Neuron (in vitro differentiated cells): Measurements from ENCODE around the gene HSPB7.
"Not testable (repeated sequence)": the region's sequence is repeated elsewhere in the genome, so short reads cannot be mapped to it uniquely, and the experiment has no call there.

ENCODE experiments used
- H2AFZ ChIP-seq: one replicate; pipeline ENCODE4 v1.6.1; 2013; ENCODE audit warnings: low read depth, mild to moderate bottlenecking, inconsistent platforms, low read length, moderate library complexity
- H3K27me3 ChIP-seq: one replicate; pipeline ENCODE4 v1.6.1; 2013; ENCODE audit warnings: low read length; ENCODE audit not compliant: insufficient read depth
- H3K36me3 ChIP-seq: one replicate; pipeline ENCODE4 v1.6.1; 2013; ENCODE audit warnings: low read length; ENCODE audit not compliant: insufficient read depth
- H3K4me1 ChIP-seq: one replicate; pipeline ENCODE4 v1.6.1; 2013; ENCODE audit warnings: low read length; ENCODE audit not compliant: insufficient read depth
- H3K4me3 ChIP-seq: 2 replicates; pipeline ENCODE4 v1.5.1; 2013; ENCODE audit warnings: mild to moderate bottlenecking, low read length, moderate library complexity
- H3K9me3 ChIP-seq: one replicate; pipeline ENCODE4 v1.6.1; 2013; ENCODE audit warnings: low read length

HSPB7 gene

GRCh38 chr1:16026302-16026701 lies 8.5 kb upstream of the HSPB7 start:
- not testable (repeated sequence) for H3K4me3 ChIP-seq

GRCh38 chr1:16023050-16023653 lies 5.3 kb upstream of the HSPB7 start:
- Histone ChIP-seq H3K36me3 (no peaks in the 10 kb centered on the region), H3K9me3 (no peaks in the 10 kb centered on the region), H3K4me3 (no peak overlapping the region), H2AFZ (no peak overlapping the region), H3K4me1 (peaks cover 9% of the 10 kb centered on the region), H3K27me3 (peaks cover 68% of the 10 kb centered on the region)

More at GRCh38 chr1:16026302-16026701, 8.5 kb upstream of the HSPB7 start:
- not testable (repeated sequence) for H3K36me3 ChIP-seq, H2AFZ ChIP-seq, H3K4me1 ChIP-seq, H3K9me3 ChIP-seq
- H3K27me3 ChIP-seq = peaks cover 50% of the 10 kb centered on the region

- Histone ChIP-seq H2AFZ (no peak overlapping the region), H3K27me3 (peaks cover 66% of the 10 kb centered on the region), H3K4me3 (no peak overlapping the region)
These were observed 4.5 kb upstream of the HSPB7 start for GRCh38 chr1:16022393-16022792.

DNA sequence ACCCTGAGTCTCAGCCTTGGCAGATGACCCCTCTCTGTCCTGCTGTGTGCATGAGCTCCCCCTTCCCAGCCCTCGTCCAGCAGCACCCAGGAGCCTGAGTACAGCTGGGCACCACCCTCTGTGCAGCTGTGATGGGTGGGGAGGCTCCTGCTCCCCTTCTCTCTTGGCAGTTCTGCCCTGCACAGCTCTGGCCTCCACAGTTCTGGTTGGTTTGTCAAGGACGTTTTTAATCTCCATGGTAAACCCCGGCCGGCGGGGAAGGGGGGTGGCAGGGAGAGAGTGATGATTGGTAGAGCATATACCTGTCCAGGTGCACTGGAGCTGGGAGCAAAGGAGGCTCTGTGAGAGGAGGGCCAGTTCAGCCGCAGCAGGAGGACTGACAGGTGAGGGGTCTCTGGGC lies 3.8 kb upstream of the HSPB7 start, which contains the start of gene CLCNKA:
Gene CLCNKA (plus strand): TSS at position 356 of the 400 bp plus-strand sequence. CDS start 584 bp downstream, outside the sequence.
- Histone ChIP-seq H3K36me3 (no peaks in the 10 kb centered on the region), H3K4me1 (peaks cover 12% of the 10 kb centered on the region), H3K4me3 (no peak within 1 kb of the TSS), H3K27me3 (peaks cover 69% of the 10 kb centered on the region), H3K9me3 (no peaks in the 10 kb centered on the region), H2AFZ (no peak within 1 kb of the TSS)

More at GRCh38 chr1:16022393-16022792, 4.5 kb upstream of the HSPB7 start:
- Histone ChIP-seq H3K4me1 (peaks cover 14% of the 10 kb centered on the region), H3K36me3 (no peaks in the 10 kb centered on the region), H3K9me3 (no peaks in the 10 kb centered on the region)

DNA sequence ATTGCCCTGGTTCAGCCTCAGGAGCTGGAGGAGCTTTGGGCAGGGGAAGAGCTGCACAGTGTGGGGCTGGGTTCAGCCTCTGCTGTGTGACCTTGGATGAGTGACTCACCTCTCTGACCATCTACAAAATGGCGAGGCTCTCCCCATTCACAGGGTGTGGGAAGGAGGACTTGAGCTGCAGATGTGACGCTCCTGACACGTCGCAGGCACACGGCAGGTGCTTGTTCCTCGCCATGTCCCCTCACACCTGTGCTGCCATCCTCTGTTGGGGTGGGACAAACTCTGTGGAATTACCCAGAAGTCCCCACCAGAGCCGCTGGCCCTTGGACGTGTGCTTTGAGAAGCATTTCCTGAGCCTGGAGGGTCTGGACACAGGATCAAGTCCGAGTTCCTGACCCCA lies 3.0 kb upstream of the HSPB7 start:
- H2AFZ ChIP-seq, H3K4me3 ChIP-seq, H3K9me3 ChIP-seq, H3K36me3 ChIP-seq: not testable (repeated sequence)
- Histone ChIP-seq H3K4me1 (peaks cover 12% of the 10 kb centered on the region), H3K27me3 (peaks cover 75% of the 10 kb centered on the region)

GRCh38 chr1:16020325-16020724 lies 2.5 kb upstream of the HSPB7 start:
- Histone ChIP-seq H3K27me3 (peaks cover 77% of the 10 kb centered on the region), H3K4me1 (peaks cover 12% of the 10 kb centered on the region), H3K4me3 (no peak overlapping the region), H2AFZ (no peak overlapping the region), H3K9me3 (no peaks in the 10 kb centered on the region), H3K36me3 (no peaks in the 10 kb centered on the region)

DNA sequence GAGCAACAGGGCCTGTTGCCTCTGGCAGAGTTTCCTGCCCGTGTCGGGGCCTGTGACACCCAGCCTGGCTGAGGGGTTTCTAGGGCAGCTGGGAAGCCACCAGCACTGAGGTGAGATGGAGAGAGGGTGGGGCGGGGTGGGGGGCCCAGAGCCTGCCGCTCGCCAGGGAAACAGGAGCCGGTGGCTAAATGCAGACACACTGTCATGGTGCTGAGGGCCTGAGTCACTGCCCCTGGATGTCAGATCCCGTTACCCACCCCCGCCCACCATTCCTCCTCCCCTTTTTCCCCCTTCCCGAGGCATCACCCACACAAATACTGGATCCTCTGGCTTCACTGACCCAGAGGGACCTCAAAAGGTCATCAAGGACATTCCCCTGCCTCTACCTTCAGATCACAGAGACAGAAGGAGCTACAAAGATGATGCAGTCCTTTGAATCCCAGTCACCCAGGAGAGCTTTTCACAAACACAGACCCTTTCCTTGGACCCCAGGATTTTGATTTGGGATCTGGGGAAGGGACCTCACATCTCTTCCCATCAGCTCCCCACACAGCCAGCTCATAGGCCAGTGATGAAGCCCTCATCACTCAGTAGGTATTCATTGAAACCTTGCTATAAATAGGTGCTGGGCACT lies 1.9 kb upstream of the HSPB7 start:
- no peak overlapping the region for H3K4me3 ChIP-seq
- H3K4me1 ChIP-seq = peaks cover 12% of the 10 kb centered on the region
- H3K27me3 ChIP-seq = peaks cover 77% of the 10 kb centered on the region
- H3K9me3 ChIP-seq = no peaks in the 10 kb centered on the region
- H2AFZ ChIP-seq = no peak overlapping the region
- H3K36me3 ChIP-seq = no peaks in the 10 kb centered on the region

GRCh38 chr1:16018749-16019643 lies 1.2 kb upstream of the HSPB7 start:
- Histone ChIP-seq H3K4me3 (no peak overlapping the region), H3K9me3 (no peaks in the 10 kb centered on the region), H3K36me3 (no peaks in the 10 kb centered on the region), H3K27me3 (peaks cover 79% of the 10 kb centered on the region), H2AFZ (no peak overlapping the region), H3K4me1 (peaks cover 12% of the 10 kb centered on the region)

DNA sequence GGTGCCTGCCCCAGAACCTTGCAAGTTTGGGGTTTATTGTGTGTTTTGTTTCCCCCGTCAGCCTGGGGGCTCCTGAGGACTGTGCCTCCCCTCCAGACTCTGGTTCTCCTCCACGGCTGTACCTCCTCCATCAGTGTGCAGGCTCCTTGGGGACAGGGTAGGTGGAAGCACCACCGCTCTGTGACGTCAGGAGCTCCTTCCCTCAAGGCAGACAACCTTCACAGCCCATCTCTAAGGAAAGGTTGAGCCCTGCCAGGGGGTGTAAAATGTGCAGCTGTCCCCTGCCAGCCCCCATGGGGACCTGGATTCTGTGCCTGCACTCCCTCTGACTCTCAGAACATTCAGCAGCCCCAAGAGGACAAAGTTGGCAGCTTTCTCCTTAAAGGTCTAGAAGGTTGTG lies 465 bp upstream of the HSPB7 start:
- H3K36me3 ChIP-seq = no peaks in the 10 kb centered on the region
- peaks cover 14% of the 10 kb centered on the region for H3K4me1 ChIP-seq
- peaks cover 75% of the 10 kb centered on the region for H3K27me3 ChIP-seq
- H3K9me3 ChIP-seq = no peaks in the 10 kb centered on the region
- H3K4me3 ChIP-seq = no peak overlapping the region
- no peak overlapping the region for H2AFZ ChIP-seq

- peaks cover 67% of the 10 kb centered on the region for H3K27me3 ChIP-seq
- no peaks in the 10 kb centered on the region for H3K36me3 ChIP-seq
- H3K4me3 ChIP-seq = no peak overlapping the region
- H2AFZ ChIP-seq = no peak overlapping the region
- no peaks in the 10 kb centered on the region for H3K9me3 ChIP-seq
- H3K4me1 ChIP-seq = peaks cover 19% of the 10 kb centered on the region
These were observed 775 bp downstream of the HSPB7 start for GRCh38 chr1:16017076-16017460.

DNA sequence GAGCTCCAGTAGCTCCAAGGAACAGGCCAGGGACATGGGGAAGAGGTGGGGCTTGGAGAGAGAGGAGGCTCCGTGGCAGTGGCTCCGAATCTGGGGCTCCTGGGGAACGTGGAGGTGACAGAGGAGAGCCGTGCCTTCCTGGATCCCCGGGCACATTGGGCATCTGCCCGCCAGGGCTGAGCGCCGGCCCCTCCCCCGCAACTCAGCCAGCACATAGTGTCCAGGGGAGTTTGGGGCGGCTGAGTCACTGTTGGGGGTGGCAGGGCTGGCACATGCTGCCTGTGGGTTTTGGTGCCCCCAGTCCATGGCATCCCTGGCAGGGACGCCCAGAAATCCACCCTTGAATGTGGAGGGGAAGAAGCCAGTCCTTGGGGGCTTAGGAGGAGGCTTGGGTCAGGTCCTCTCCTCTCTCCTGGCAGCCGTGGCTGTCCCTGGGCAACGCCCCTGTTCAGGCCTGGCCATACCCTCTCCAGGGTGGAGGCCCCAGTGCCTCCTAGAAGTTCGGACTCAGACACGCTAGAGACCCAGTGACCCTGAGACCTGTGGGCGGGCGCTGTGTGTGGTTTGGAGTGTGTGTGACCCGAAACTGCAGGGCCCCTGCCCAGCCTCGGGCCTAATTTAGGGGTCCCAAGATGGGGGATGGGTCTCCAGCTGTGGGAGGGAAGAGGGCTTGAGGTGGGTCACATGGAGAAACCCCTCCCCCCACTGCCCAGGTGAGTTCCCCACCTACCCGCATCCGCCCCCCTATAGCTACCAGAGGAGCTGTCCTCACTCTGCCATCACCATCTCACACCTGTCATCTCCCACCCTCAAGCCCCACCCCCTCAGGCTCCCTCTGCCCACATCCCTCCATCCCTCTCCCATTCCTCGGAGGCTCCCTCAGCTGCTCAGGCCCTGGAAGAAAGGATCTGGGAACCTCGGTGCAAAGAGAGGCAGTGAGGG lies 1.6 kb downstream of the HSPB7 start:
- no peaks in the 10 kb centered on the region for H3K9me3 ChIP-seq
- H3K36me3 ChIP-seq = no peaks in the 10 kb centered on the region
- no peak overlapping the region for H3K4me3 ChIP-seq
- peaks cover 59% of the 10 kb centered on the region for H3K27me3 ChIP-seq
- peaks cover 19% of the 10 kb centered on the region for H3K4me1 ChIP-seq
- no peak overlapping the region for H2AFZ ChIP-seq

GRCh38 chr1:16015491-16015890 lies 2.4 kb downstream of the HSPB7 start:
- Histone ChIP-seq H3K27me3 (peaks cover 57% of the 10 kb centered on the region), H3K4me3 (no peak overlapping the region), H2AFZ (no peak overlapping the region), H3K9me3 (no peaks in the 10 kb centered on the region), H3K36me3 (no peaks in the 10 kb centered on the region), H3K4me1 (peaks cover 19% of the 10 kb centered on the region)
